ENCODE measurements around the gene TEX2.

- TF ChIP-seq CTCF (IDR thresholded peaks at IDR 0.05; ENCODE audit: extremely low read depth in 1 of 2, insufficient read depth in 1 of 2, low read depth in 1 of 2, low read length in 2 of 2) (no peak), EZH2 (IDR thresholded peaks at IDR 0.05; ENCODE audit: borderline replicate concordance, low read depth, low read length, severe bottlenecking) (no peak), MAX (IDR thresholded peaks at IDR 0.05; ENCODE audit: insufficient read depth, insufficient read length) (no peak), POLR2A (IDR thresholded peaks at IDR 0.05; ENCODE audit: low read depth, low read length) (no peak)
Observed at GRCh38 chr17:64149196-64149595, 113.9 kb downstream of the TEX2 start.

Data from endothelial cell of umbilical vein (primary cell).